Smooth muscle cell (in vitro differentiated cells): ENCODE results near the gene MOB4. TPM values are rescaled to one million over a fixed set of nuclear protein-coding genes. Genes with fewer than 3 reads are reported as not detected.

ENCODE experiments used
- DNase-seq: peaks from one replicate; lab custom pipeline; 2025; ENCODE audit not compliant: unreplicated experiment; lab: John Stamatoyannopoulos, UW
- H2AFZ ChIP-seq: fragments of 200-600 bp; sonication (generic); 2 replicates; pipeline ENCODE4 v1.6.0; 2016; ENCODE audit warnings: antibody characterized with exemption, low read depth, mild to moderate bottlenecking
- H3F3A ChIP-seq: fragments of 200-600 bp; sonication (generic); 2 replicates; pipeline ENCODE4 v1.6.0; 2017; ENCODE audit warnings: antibody characterized with exemption, low read depth
- H3K27ac ChIP-seq: fragments of 200-600 bp; sonication (generic); 2 replicates; pipeline ENCODE4 v1.5.1; 2016; ENCODE audit warnings: low read depth, mild to moderate bottlenecking
- H3K27me3 ChIP-seq: fragments of 200-600 bp; sonication (generic); 2 replicates; pipeline ENCODE4 v1.6.1; 2016; ENCODE audit warnings: low read depth, mild to moderate bottlenecking
- H3K36me3 ChIP-seq: fragments of 200-600 bp; sonication (generic); 2 replicates; pipeline ENCODE4 v1.5.1; 2016; ENCODE audit warnings: low read depth
- H3K4me1 ChIP-seq: fragments of 200-600 bp; sonication (generic); 2 replicates; pipeline ENCODE4 v1.5.1; 2016; ENCODE audit warnings: low read depth
- H3K4me2 ChIP-seq: fragments of 200-600 bp; sonication (generic); 2 replicates; pipeline ENCODE4 v1.6.0; 2016; ENCODE audit warnings: mild to moderate bottlenecking
- H3K4me3 ChIP-seq: fragments of 200-600 bp; sonication (generic); 2 replicates; pipeline ENCODE4 v1.5.1; 2016; ENCODE audit warnings: mild to moderate bottlenecking
- H3K79me2 ChIP-seq: fragments of 200-600 bp; sonication (generic); 2 replicates; pipeline ENCODE4 v1.6.0; 2016; ENCODE audit warnings: low read depth, mild to moderate bottlenecking
- H3K9ac ChIP-seq: fragments of 200-600 bp; sonication (generic); 2 replicates; pipeline ENCODE4 v1.6.0; 2016; ENCODE audit warnings: low read depth
- H3K9me3 ChIP-seq: fragments of 200-600 bp; sonication (generic); replicated peaks from 2 replicates; pipeline ENCODE4 v1.5.1; 2016; ENCODE audit warnings: low read depth
- H4K20me1 ChIP-seq: fragments of 200-600 bp; sonication (generic); 2 replicates; pipeline ENCODE4 v1.6.0; 2016; ENCODE audit warnings: low read depth
- CTCF ChIP-seq: fragments of 200-600 bp; sonication (generic); IDR thresholded peaks from 2 replicates; pipeline ENCODE4 v1.5.1; 2017; ENCODE audit warnings: borderline replicate concordance, mild to moderate bottlenecking, antibody characterized with exemption; ENCODE audit not compliant: insufficient read depth, poor library complexity, severe bottlenecking
- WGBS: methylation state at CpG from one replicate; pipeline ENCODE4 v1.1.7; 2016; ENCODE audit warnings: low lambda C conversion rate; 5-methylcytosine and 5-hydroxymethylcytosine counted together
- polyA plus RNA-seq: library from polyadenylated mRNA; unstranded; fragments of >200 nt; fragmentation: Nextera tagmentation; extraction: Ambion mirVana; gene quantifications from 2 replicates; pipeline ENCODE4 v1.2.1, GENCODE V29; 2016
- small RNA-seq: library from RNA; depleted of rRNA; stranded (forward); fragments of <200 nt; gene quantifications from one replicate; pipeline ENCODE3, GENCODE V24; 2014
- total RNA-seq: library from RNA; depleted of rRNA; stranded (reverse); fragments of >200 nt; gene quantifications from 2 replicates; pipeline ENCODE4 v1.2.3, GENCODE V29; 2014

The MOB4 gene
- total and polyA plus RNA-seq, 2 experiments from 2014 or later, result 69.3 to 73.1 TPM

GRCh38 chr2:197599285-197599965 lies 83.6 kb downstream of the MOB4 start:
- H3K36me3 ChIP-seq, result no peaks in the 10 kb centered on the region
- WGBS, result 83% methylated on average over 11 of the region's 11 CpGs

GRCh38 chr2:197600306-197600705 lies 84.4 kb downstream of the MOB4 start:
- no peak overlapping the region for H3K9ac ChIP-seq

More at GRCh38 chr2:197599285-197599965, 83.6 kb downstream of the MOB4 start:
- Histone ChIP-seq H3K79me2 (no peaks in the 10 kb centered on the region), H3K4me1 (no peaks in the 10 kb centered on the region), H3F3A (no peaks in the 10 kb centered on the region), H3K4me2 (no peak overlapping the region), H3K9ac (no peak overlapping the region), H3K9me3 (no peaks in the 10 kb centered on the region), H3K4me3 (no peak overlapping the region), H3K27me3 (no peaks in the 10 kb centered on the region), H2AFZ (no peak overlapping the region), H4K20me1 (no peaks in the 10 kb centered on the region), H3K27ac (no peak overlapping the region)
- peak; percentile 17 for TF ChIP-seq CTCF
- DNase-seq, result no peak

DNA sequence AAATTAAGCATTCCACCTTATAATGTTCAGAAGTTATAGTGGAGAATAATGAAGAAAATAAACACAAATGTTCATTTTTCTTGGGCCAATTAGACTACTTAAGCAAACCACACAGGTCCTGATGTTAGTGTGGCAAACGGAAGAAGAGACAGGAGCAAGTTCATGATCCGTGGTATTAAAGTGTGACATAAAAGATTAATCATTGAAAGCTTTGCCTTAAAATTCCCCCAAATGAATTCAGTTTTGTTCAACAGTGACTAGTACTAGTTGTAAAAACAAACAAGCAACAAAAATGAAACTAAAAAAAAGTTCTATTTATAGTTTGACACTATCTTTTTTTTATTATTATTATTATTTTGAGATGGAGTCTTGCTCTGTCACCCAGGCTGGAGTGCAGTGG lies 85.9 kb downstream of the MOB4 start:
- H3K36me3 ChIP-seq, result no peaks in the 10 kb centered on the region
- no peaks in the 10 kb centered on the region for H3K4me1 ChIP-seq
- H3K27me3 ChIP-seq, result no peaks in the 10 kb centered on the region
- no peaks in the 10 kb centered on the region for H3K79me2 ChIP-seq
- no peaks in the 10 kb centered on the region for H3F3A ChIP-seq
- no peak overlapping the region for H3K4me3 ChIP-seq
- H4K20me1 ChIP-seq, result no peaks in the 10 kb centered on the region
- WGBS, result 100% methylated on average over 2 of the region's 2 CpGs
- no peaks in the 10 kb centered on the region for H3K9me3 ChIP-seq
- no peak overlapping the region for H2AFZ ChIP-seq
- DNase-seq, result no peak
- no peak overlapping the region for H3K9ac ChIP-seq
- TF ChIP-seq CTCF, result no peak
- H3K4me2 ChIP-seq, result no peak overlapping the region
- H3K27ac ChIP-seq, result no peak overlapping the region

More at GRCh38 chr2:197600306-197600705, 84.4 kb downstream of the MOB4 start:
- Histone ChIP-seq H3K79me2 (no peaks in the 10 kb centered on the region), H3K27ac (no peak overlapping the region), H3K4me2 (no peak overlapping the region), H2AFZ (no peak overlapping the region), H3K4me3 (no peak overlapping the region), H4K20me1 (no peaks in the 10 kb centered on the region), H3K9me3 (no peaks in the 10 kb centered on the region), H3K4me1 (no peaks in the 10 kb centered on the region), H3K27me3 (no peaks in the 10 kb centered on the region), H3K36me3 (no peaks in the 10 kb centered on the region), H3F3A (no peaks in the 10 kb centered on the region)
- 97% methylated on average over 5 of the region's 5 CpGs for WGBS
- no peak for TF ChIP-seq CTCF
- no peak for DNase-seq

Small RNAs within 50 kb of the gene (small RNA-seq; reads per million reads assigned to genes)
- gene AC020550.1, result not detected

Other genes with a start within 250 kb of the MOB4 start
- gene ANKRD44, start 205.3 kb upstream of the MOB4 start, total RNA-seq, result 5.5 and 6.0 TPM in 2 replicates
- 2.4 and 3.6 TPM in 2 replicates for gene ANKRD44, start 205.3 kb upstream of the MOB4 start, polyA plus RNA-seq
- 729 and 781 TPM in 2 replicates for gene SF3B1, start 81.0 kb upstream of the MOB4 start, total RNA-seq
- 192 and 193 TPM in 2 replicates for gene SF3B1, start 81.0 kb upstream of the MOB4 start, polyA plus RNA-seq
- 50.6 and 74.0 TPM in 2 replicates for gene COQ10B, start 62.5 kb upstream of the MOB4 start, total RNA-seq
- 52.4 and 61.5 TPM in 2 replicates for gene COQ10B, start 62.5 kb upstream of the MOB4 start, polyA plus RNA-seq
- 139 and 145 TPM in 2 replicates for gene HSPD1, start 16.2 kb upstream of the MOB4 start, total RNA-seq
- gene HSPD1, start 16.2 kb upstream of the MOB4 start, polyA plus RNA-seq, result 142 and 152 TPM in 2 replicates
- 116 and 132 TPM in 2 replicates for gene HSPE1, start 15.7 kb upstream of the MOB4 start, total RNA-seq
- 158 and 174 TPM in 2 replicates for gene HSPE1, start 15.7 kb upstream of the MOB4 start, polyA plus RNA-seq
- 15.9 and 29.2 TPM in 2 replicates for gene RFTN2, start 159.5 kb downstream of the MOB4 start, total RNA-seq
- 4.6 and 9.5 TPM in 2 replicates for gene RFTN2, start 159.5 kb downstream of the MOB4 start, polyA plus RNA-seq
- 1.3 and 2.0 TPM in 2 replicates for gene MARS2, start 189.3 kb downstream of the MOB4 start, total RNA-seq
- gene MARS2, start 189.3 kb downstream of the MOB4 start, polyA plus RNA-seq, result 1.4 TPM in 1 of 2 replicates, not detected in the other